Trophoblast cell (in vitro differentiated cells and primary cell): Measurements from ENCODE around the gene DCTN4. TPM values are rescaled to one million over a fixed set of nuclear protein-coding genes. Genes with fewer than 3 reads are reported as not detected.

Experiments used
- DNase-seq, 2 donors: peaks; one replicate each; pipeline ENCODE4 v3.0.0-alpha.2; 2016
- H2AFZ ChIP-seq: 2 replicates; pipeline ENCODE4 v1.6.1; 2013; ENCODE audit warnings: low read length, moderate library complexity, mild to moderate bottlenecking; ENCODE audit not compliant: insufficient read depth, poor library complexity
- H2AK5ac ChIP-seq: 2 replicates; pipeline ENCODE4 v1.6.1; 2013; ENCODE audit warnings: mild to moderate bottlenecking, low read length
- H2BK120ac ChIP-seq: 2 replicates; pipeline ENCODE4 v1.6.1; 2013; ENCODE audit warnings: low read length, mild to moderate bottlenecking, moderate library complexity; ENCODE audit not compliant: insufficient read depth, poor library complexity
- H2BK12ac ChIP-seq: 2 replicates; pipeline ENCODE4 v1.6.1; 2013; ENCODE audit warnings: mild to moderate bottlenecking, low read length, moderate library complexity
- H2BK5ac ChIP-seq: 2 replicates; pipeline ENCODE4 v1.6.1; 2013; ENCODE audit warnings: low read length, low read depth, moderate library complexity, mild to moderate bottlenecking; ENCODE audit not compliant: poor library complexity
- H3K14ac ChIP-seq: 2 replicates; pipeline ENCODE4 v1.6.1; 2013; ENCODE audit warnings: mild to moderate bottlenecking, low read length
- H3K18ac ChIP-seq: 2 replicates; pipeline ENCODE4 v1.6.1; 2013; ENCODE audit warnings: mild to moderate bottlenecking, low read length
- H3K23ac ChIP-seq: 2 replicates; pipeline ENCODE4 v1.6.1; 2013; ENCODE audit warnings: low read length
- H3K27ac ChIP-seq: 2 replicates; pipeline ENCODE4 v1.5.1; 2013; ENCODE audit warnings: low read depth, mild to moderate bottlenecking, inconsistent platforms, low read length, moderate library complexity
- H3K27me3 ChIP-seq: 2 replicates; pipeline ENCODE4 v1.6.1; 2013; ENCODE audit warnings: inconsistent platforms, mild to moderate bottlenecking, low read length, moderate library complexity; ENCODE audit not compliant: insufficient read depth
- H3K36me3 ChIP-seq, 2 experiments: 1 replicate in 1 of 2; 2 replicates in 1 of 2; pipeline ENCODE4 v1.6.1; 2013; ENCODE audit warnings: low read length in 2 of 2, mild to moderate bottlenecking in 2 of 2, moderate library complexity in 1 of 2; ENCODE audit not compliant: insufficient read depth in 2 of 2, control insufficient read depth in 1 of 2
- H3K4ac ChIP-seq: 2 replicates; pipeline ENCODE4 v1.6.1; 2013; ENCODE audit warnings: low read depth, mild to moderate bottlenecking, low read length, moderate library complexity
- H3K4me1 ChIP-seq, 2 experiments: 1 replicate in 1 of 2; 2 replicates in 1 of 2; pipeline ENCODE4 v1.6.1; 2013; ENCODE audit warnings: low read length in 2 of 2, mild to moderate bottlenecking in 2 of 2, moderate library complexity in 1 of 2; ENCODE audit not compliant: insufficient read depth in 2 of 2, control insufficient read depth in 1 of 2
- H3K4me2 ChIP-seq: 2 replicates; pipeline ENCODE4 v1.6.1; 2013; ENCODE audit warnings: inconsistent platforms, mild to moderate bottlenecking, low read length, moderate library complexity
- H3K4me3 ChIP-seq: 2 replicates; pipeline ENCODE4 v1.5.1; 2013; ENCODE audit warnings: mild to moderate bottlenecking, low read depth, low read length, inconsistent platforms
- H3K79me1 ChIP-seq: one replicate; pipeline ENCODE4 v1.6.1; 2013; ENCODE audit warnings: low read length
- H3K79me2 ChIP-seq: 2 replicates; pipeline ENCODE4 v1.6.1; 2013; ENCODE audit warnings: low read length, mild to moderate bottlenecking; ENCODE audit not compliant: control insufficient read depth, insufficient read depth, poor library complexity
- H3K9ac ChIP-seq: 2 replicates; pipeline ENCODE4 v1.6.1; 2013; ENCODE audit warnings: mild to moderate bottlenecking, low read length
- H3K9me3 ChIP-seq: 2 replicates; pipeline ENCODE4 v1.6.1; 2013; ENCODE audit warnings: low read depth, mild to moderate bottlenecking, control low read depth, inconsistent platforms, low read length; ENCODE audit not compliant: insufficient read depth
- H4K12ac ChIP-seq: 2 replicates; pipeline ENCODE4 v1.6.1; 2013; ENCODE audit warnings: low read depth, mild to moderate bottlenecking, low read length, moderate library complexity
- H4K8ac ChIP-seq: 2 replicates; pipeline ENCODE4 v1.6.1; 2013; ENCODE audit warnings: low read depth, mild to moderate bottlenecking, low read length, moderate library complexity
- H4K91ac ChIP-seq: one replicate; pipeline ENCODE4 v1.6.1; 2013; ENCODE audit warnings: low read depth, mild to moderate bottlenecking, low read length, moderate library complexity
- WGBS: extraction: QIAGEN DNeasy Blood & Tissue Kit; methylation state at CpG from one replicate; pipeline ENCODE4 v1.1.7; 2013; ENCODE audit warnings: missing lambda C conversion rate; ENCODE audit not compliant: insufficient read length, insufficient coverage; ENCODE audit errors: extremely low coverage; 5-methylcytosine and 5-hydroxymethylcytosine counted together
- polyA plus RNA-seq: library from polyadenylated mRNA; stranded (reverse); fragments of 200-250 nt; gene quantifications from 2 replicates; pipeline ENCODE4 v1.2.3, GENCODE V29; 2013

DCTN4 gene
- polyA plus RNA-seq, result 28.3 and 28.9 TPM in 2 replicates

DNA sequence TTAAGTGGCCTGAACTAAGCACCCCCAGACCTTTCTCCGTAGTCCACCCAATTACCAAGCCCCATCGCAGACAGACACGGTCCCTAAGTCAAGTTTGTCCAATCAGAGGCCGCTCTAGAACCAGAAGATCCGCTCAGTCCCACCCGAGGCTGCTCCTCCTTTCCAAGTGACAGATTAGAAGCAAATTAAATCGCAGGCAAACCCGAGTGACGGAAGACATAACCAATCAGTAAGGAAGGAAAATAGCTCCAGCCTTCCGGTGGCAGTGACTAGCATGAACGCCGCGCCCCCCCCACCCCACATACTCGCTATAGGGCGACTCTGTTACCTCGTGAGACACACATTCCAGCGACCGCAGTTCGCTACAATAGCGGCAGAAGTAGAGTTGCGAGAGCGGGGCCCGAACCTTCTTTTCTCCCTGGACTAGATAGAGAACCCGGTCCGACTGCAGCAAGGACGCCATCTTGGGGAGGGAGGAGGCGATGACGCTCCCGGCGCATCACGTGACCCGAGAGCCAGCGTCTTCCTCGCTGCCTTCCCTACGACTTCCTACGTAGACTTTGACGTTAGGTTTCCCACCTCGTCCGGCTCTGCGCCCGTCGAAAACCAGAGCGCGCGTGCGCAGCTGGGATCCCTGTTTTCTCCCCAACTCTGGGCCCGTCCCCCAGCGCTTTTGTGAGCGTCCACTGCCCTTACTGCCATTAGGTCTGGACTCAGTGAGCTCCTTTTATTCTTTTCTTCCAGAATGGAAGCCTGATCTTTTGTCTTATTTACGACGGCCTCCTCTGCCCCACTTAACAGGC is at the start of gene DCTN4:
DCTN4 (minus strand) TSS at position 487 of the 803 bp plus-strand sequence; CDS start at position 463, 24 bp downstream.
- Histone ChIP-seq H3K18ac (peak within 1 kb of the TSS; percentile 73), H2AFZ (peak within 1 kb of the TSS; percentile 48), H3K27ac (peak within 1 kb of the TSS; percentile 97), H2AK5ac (no peak within 1 kb of the TSS), H3K4ac (peak within 1 kb of the TSS; percentile 60), H3K4me2 (peak within 1 kb of the TSS; percentile 88), H3K27me3 (no peaks in the 10 kb centered on the region), H3K4me3 (peak within 1 kb of the TSS; percentile 89), H2BK12ac (no peak within 1 kb of the TSS), H3K9me3 (no peaks in the 10 kb centered on the region), H4K12ac (peak within 1 kb of the TSS; percentile 90), H3K79me2 (no peaks in the 10 kb centered on the region), H2BK120ac (peak within 1 kb of the TSS; percentile 71), H3K36me3 (peaks cover 7 to 9% of the 10 kb centered on the region in 2 experiments), H3K79me1 (peaks cover 10% of the 10 kb centered on the region), H3K14ac (peak within 1 kb of the TSS; percentile 63), H3K4me1 (peaks cover 0 to 2% of the 10 kb centered on the region in 2 experiments), H4K91ac (peak within 1 kb of the TSS; percentile 85), H3K23ac (no peak within 1 kb of the TSS), H4K8ac (peak within 1 kb of the TSS; percentile 95), H3K9ac (peak within 1 kb of the TSS; percentile 95), H2BK5ac (peak within 1 kb of the TSS; percentile 83)
- DNase-seq, result peak; percentile 96 to 98
- WGBS, result no CpG with 5 or more reads among the region's 51 CpGs

DNA sequence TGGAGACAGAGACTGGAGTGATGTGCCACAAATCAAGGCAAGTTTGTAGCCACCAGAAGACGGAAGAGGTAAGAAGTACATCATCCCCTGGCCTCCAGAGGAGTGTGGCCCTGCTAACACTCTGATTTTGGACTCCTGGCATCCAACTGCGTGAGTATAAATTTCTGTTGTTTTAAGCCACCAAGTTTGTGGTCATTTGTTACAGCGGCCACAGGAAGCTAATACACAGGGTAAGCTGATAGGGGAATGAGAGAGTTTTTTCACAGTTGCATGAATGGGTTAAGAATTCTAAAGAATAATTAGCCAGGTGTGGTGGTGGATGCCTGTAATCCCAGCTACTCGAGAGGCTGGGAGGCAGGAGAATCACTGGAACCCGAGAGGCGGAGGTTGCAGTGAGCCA is 45.6 kb upstream of the DCTN4 start:
- Histone ChIP-seq H3K79me2 (no peaks in the 10 kb centered on the region), H3K27ac (no peak overlapping the region), H4K12ac (no peak overlapping the region), H2AFZ (no peak overlapping the region), H3K4ac (no peak overlapping the region), H2BK120ac (no peak overlapping the region), H3K79me1 (no peaks in the 10 kb centered on the region), H4K8ac (no peak overlapping the region), H3K4me1 (no peaks in the 10 kb centered on the region), H2BK12ac (no peak overlapping the region), H3K36me3 (no peaks in the 10 kb centered on the region), H3K9ac (no peak overlapping the region), H3K23ac (no peak overlapping the region), H3K18ac (no peak overlapping the region), H4K91ac (no peak overlapping the region), H3K27me3 (no peaks in the 10 kb centered on the region), H3K4me2 (no peak overlapping the region), H3K14ac (no peak overlapping the region), H3K9me3 (no peaks in the 10 kb centered on the region), H2BK5ac (no peak overlapping the region), H3K4me3 (no peak overlapping the region), H2AK5ac (no peak overlapping the region)
- DNase-seq, result no peak
- no CpG with 5 or more reads among the region's 6 CpGs for WGBS

DNA sequence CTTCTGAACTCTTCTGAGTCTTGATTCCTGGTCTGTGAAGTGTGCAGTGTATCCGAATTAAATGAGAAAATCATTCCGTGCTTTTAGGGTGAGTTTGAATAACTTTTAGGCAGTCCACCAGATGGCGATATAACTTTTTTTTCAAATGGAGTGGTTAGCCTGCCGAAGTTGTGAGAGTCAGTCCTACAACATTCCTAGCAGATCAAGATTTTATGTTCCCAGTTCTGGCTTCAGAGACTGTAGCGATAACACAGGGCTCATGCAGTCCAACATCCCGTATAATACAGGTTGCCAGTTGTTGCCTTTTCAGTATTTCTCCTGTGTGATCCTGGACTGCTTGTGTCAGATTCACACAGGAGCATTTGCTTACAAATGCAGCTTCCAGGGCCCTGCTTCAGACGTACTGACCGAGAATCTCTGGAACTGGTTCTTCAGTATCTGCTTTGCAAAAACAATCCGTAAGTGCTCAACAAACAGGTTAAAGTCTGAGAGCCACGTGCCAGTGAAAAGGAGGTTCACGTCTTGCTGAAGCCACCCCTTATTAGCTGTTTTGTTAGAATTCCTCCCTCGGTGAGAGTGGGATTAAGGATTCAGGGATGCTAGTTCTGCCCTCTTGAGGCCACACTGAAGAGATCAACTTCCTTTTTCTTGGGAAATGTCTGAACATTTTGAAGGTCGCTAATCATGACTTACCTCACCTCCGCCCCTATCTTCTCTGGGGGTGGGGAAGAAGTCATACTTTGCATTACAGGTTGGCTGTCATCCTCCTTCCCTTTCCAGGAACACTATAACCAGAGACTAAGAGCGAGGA is 42.5 kb upstream of the DCTN4 start:
- H3K79me2 ChIP-seq, result no peaks in the 10 kb centered on the region

DNA sequence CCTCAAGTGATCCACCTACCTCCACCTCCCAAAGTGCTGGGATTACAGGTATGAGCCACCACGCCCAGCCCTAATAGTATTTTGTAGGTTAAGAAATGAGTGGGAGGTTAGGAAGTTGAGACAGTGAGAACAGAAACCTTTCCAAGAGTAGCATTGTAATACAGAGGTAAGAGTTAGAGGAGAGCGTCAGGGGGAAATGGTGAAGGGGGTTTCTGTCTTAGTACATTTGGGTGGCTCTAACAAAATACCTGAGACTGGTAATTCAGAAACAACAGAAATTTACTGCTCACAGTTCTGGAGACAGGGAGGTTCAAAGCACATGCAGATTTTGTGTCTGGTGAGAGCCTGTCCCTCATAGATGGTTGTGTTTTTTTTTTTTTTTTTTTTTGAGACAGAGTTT is 38.6 kb upstream of the DCTN4 start:
- Histone ChIP-seq H3K79me2 (no peaks in the 10 kb centered on the region), H3K79me1 (no peaks in the 10 kb centered on the region), H3K9ac (no peak overlapping the region), H2BK120ac (no peak overlapping the region), H3K9me3 (no peaks in the 10 kb centered on the region), H4K12ac (no peak overlapping the region), H2AFZ (no peak overlapping the region), H3K4ac (no peak overlapping the region), H2AK5ac (no peak overlapping the region), H3K14ac (no peak overlapping the region), H3K4me2 (no peak overlapping the region), H4K8ac (no peak overlapping the region), H3K4me3 (no peak overlapping the region), H2BK5ac (no peak overlapping the region), H3K23ac (no peak overlapping the region), H3K4me1 (no peaks in the 10 kb centered on the region), H4K91ac (no peak overlapping the region), H3K36me3 (no peaks in the 10 kb centered on the region), H3K27ac (no peak overlapping the region), H3K18ac (no peak overlapping the region), H2BK12ac (no peak overlapping the region), H3K27me3 (no peaks in the 10 kb centered on the region)
- no peak for DNase-seq
- no CpG with 5 or more reads among the region's 2 CpGs for WGBS

More for the DNA sequence above, 42.5 kb upstream of the DCTN4 start:
- Histone ChIP-seq H4K91ac (no peak overlapping the region), H4K8ac (no peak overlapping the region), H2BK120ac (no peak overlapping the region), H2BK5ac (no peak overlapping the region), H3K14ac (no peak overlapping the region), H2AK5ac (no peak overlapping the region), H3K27ac (peak overlapping the region; percentile 15), H3K4me3 (peak overlapping the region; percentile 63), H3K23ac (no peak overlapping the region), H3K4me1 (no peaks in the 10 kb centered on the region), H3K79me1 (no peaks in the 10 kb centered on the region), H3K9ac (peak overlapping the region; percentile 75), H3K4ac (no peak overlapping the region), H2AFZ (peak overlapping the region; percentile 46), H4K12ac (no peak overlapping the region), H2BK12ac (no peak overlapping the region), H3K9me3 (no peaks in the 10 kb centered on the region), H3K27me3 (no peaks in the 10 kb centered on the region), H3K36me3 (no peaks in the 10 kb centered on the region), H3K18ac (no peak overlapping the region), H3K4me2 (peak overlapping the region; percentile 95)
- peak; percentile 68 to 92 for DNase-seq
- no CpG with 5 or more reads among the region's 15 CpGs for WGBS
